HL-60 (cell line): ENCODE results near the gene NKX6-2.

Experiments
- DNase-seq, 2 experiments: peaks; one replicate each; pipeline ENCODE4 v3.0.0-alpha.2; 2010 to 2020; ENCODE audit warnings: low read depth in 1 of 2, low spot score in 1 of 2
- H3K27ac ChIP-seq: fragments of 250-450 bp; sonication (Bioruptor Pico); replicated peaks from 2 replicates; pipeline ENCODE4 v1.5.1; 2020; ENCODE audit warnings: mild to moderate bottlenecking, moderate library complexity
- H3K27me3 ChIP-seq: fragments of 250-450 bp; sonication (Bioruptor Pico); 2 replicates; pipeline ENCODE4 v1.5.1; 2021; ENCODE audit warnings: mild to moderate bottlenecking, moderate library complexity; ENCODE audit not compliant: insufficient read depth, poor library complexity, severe bottlenecking
- H3K4me3 ChIP-seq: replicated peaks from 2 replicates; pipeline ENCODE4 v1.5.1; 2011; ENCODE audit warnings: mild to moderate bottlenecking, control low read depth, low read length; ENCODE audit not compliant: insufficient read depth
- GABPA ChIP-seq: IDR thresholded peaks from 2 replicates; pipeline ENCODE4 v1.6.1; 2012; ENCODE audit warnings: low read depth
- POLR2AphosphoS5 ChIP-seq: IDR thresholded peaks from 2 replicates; pipeline ENCODE4 v1.6.1; 2012; ENCODE audit warnings: low read depth
- SPI1 ChIP-seq: IDR thresholded peaks from 2 replicates; pipeline ENCODE4 v1.6.1; 2012; ENCODE audit warnings: low read depth, mild to moderate bottlenecking, borderline replicate concordance
- TF ChIP-seq, protein P1 (sequence below): IDR thresholded peaks from one replicate; pipeline ENCODE4 v1.5.1; 2011; ENCODE audit warnings: low read length, control low read depth, inconsistent platforms; ENCODE audit not compliant: insufficient read depth
- TF ChIP-seq, protein P2 (sequence below): IDR thresholded peaks from 2 replicates; pipeline ENCODE4 v1.6.1; 2012; ENCODE audit warnings: low read depth; ENCODE audit not compliant: insufficient replicate concordance

The NKX6-2 gene

GRCh38 chr10:132829403-132829802, 43.5 kb upstream of the NKX6-2 start:
- DNase-seq, result no peak
- no peak for TF ChIP-seq GABPA
- TF ChIP-seq, protein P1, sequence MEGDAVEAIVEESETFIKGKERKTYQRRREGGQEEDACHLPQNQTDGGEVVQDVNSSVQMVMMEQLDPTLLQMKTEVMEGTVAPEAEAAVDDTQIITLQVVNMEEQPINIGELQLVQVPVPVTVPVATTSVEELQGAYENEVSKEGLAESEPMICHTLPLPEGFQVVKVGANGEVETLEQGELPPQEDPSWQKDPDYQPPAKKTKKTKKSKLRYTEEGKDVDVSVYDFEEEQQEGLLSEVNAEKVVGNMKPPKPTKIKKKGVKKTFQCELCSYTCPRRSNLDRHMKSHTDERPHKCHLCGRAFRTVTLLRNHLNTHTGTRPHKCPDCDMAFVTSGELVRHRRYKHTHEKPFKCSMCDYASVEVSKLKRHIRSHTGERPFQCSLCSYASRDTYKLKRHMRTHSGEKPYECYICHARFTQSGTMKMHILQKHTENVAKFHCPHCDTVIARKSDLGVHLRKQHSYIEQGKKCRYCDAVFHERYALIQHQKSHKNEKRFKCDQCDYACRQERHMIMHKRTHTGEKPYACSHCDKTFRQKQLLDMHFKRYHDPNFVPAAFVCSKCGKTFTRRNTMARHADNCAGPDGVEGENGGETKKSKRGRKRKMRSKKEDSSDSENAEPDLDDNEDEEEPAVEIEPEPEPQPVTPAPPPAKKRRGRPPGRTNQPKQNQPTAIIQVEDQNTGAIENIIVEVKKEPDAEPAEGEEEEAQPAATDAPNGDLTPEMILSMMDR, result no peak
- Histone ChIP-seq H3K27ac (no peak overlapping the region), H3K4me3 (no peak overlapping the region), H3K27me3 (peaks cover 11% of the 10 kb centered on the region)

- peaks cover 11% of the 10 kb centered on the region for H3K27me3 ChIP-seq
- DNase-seq, result no peak
- H3K27ac ChIP-seq, result no peak overlapping the region
- no peak overlapping the region for H3K4me3 ChIP-seq
- TF ChIP-seq POLR2AphosphoS5 (no peak), SPI1 (no peak), GABPA (no peak)
These were observed 42.7 kb upstream of the NKX6-2 start for GRCh38 chr10:132828681-132829080.

DNA sequence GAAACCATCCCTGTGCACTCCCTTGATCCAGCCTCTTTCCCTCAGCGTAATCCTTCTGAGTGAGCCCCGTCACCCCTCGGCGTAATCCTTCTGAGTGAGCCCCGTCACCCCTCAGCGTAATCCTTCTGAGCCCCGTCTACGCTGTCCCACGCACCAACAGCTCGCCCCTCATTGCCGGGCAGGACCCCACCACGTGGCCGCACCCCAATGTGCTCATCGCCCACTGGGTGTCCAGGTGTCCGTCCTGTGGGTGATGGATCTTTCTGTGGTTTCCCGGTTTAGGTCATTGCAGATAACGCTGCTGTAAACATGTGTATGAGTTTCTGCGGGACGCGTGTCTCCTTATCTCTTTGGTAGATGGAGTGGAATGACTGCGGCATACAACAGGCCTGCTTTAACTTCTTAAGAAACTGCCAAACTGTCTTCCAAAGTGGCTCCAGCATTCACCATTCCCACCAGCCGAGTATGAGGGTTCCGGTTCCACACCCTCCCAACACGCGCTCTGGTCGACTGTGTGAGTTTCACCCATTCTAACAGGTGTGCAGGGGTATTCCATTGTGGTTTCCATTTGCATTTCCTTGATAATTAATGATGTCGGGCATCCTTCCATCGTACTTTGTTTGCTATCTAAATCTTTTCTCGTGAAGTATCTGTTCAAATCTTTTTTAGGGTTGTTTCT, 42.1 kb upstream of the NKX6-2 start:
- no peak for DNase-seq
- Histone ChIP-seq H3K4me3 (no peak overlapping the region), H3K27me3 (peaks cover 11% of the 10 kb centered on the region), H3K27ac (no peak overlapping the region)
- TF ChIP-seq, protein P1, result no peak
- TF ChIP-seq SPI1 (no peak), GABPA (no peak), POLR2AphosphoS5 (no peak)
- TF ChIP-seq, protein P2, sequence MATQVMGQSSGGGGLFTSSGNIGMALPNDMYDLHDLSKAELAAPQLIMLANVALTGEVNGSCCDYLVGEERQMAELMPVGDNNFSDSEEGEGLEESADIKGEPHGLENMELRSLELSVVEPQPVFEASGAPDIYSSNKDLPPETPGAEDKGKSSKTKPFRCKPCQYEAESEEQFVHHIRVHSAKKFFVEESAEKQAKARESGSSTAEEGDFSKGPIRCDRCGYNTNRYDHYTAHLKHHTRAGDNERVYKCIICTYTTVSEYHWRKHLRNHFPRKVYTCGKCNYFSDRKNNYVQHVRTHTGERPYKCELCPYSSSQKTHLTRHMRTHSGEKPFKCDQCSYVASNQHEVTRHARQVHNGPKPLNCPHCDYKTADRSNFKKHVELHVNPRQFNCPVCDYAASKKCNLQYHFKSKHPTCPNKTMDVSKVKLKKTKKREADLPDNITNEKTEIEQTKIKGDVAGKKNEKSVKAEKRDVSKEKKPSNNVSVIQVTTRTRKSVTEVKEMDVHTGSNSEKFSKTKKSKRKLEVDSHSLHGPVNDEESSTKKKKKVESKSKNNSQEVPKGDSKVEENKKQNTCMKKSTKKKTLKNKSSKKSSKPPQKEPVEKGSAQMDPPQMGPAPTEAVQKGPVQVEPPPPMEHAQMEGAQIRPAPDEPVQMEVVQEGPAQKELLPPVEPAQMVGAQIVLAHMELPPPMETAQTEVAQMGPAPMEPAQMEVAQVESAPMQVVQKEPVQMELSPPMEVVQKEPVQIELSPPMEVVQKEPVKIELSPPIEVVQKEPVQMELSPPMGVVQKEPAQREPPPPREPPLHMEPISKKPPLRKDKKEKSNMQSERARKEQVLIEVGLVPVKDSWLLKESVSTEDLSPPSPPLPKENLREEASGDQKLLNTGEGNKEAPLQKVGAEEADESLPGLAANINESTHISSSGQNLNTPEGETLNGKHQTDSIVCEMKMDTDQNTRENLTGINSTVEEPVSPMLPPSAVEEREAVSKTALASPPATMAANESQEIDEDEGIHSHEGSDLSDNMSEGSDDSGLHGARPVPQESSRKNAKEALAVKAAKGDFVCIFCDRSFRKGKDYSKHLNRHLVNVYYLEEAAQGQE, result no peak

- DNase-seq, result no peak
- TF ChIP-seq, protein P2, result no peak
- H3K4me3 ChIP-seq, result no peak overlapping the region
- no peak overlapping the region for H3K27ac ChIP-seq
- peaks cover 11% of the 10 kb centered on the region for H3K27me3 ChIP-seq
These were observed 41.5 kb upstream of the NKX6-2 start for GRCh38 chr10:132827423-132827789.
